Measurements from ENCODE around the gene ANGPTL4. TPM values are rescaled to one million over a fixed set of nuclear protein-coding genes. Genes with fewer than 3 reads are reported as not detected.
A peak's percentile ranks its signal among the peaks of the same experiment; 100 is the strongest.

Gene ANGPTL4
- total RNA-seq, 1 donor from 2014 or later: 13.2 TPM

DNA sequence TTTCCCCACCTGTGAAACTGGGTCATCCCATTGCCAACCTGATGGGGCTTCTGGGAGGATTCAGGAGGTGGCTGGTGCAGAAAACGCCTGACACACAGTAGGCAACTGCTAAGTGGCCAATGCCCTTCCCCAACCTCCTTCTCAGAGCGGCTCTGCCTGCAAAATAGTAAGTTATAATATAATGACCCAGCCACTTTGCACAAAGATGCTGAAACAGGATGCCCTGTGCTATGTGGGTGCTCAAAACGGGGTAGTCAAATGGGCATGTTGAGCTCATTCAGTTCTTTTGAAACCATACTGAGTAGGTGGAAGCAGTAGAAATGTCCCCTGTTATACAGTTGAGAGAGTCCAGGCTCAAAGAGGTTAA, 49.7 kb downstream of the ANGPTL4 start:
- no peak for DNase-seq (ENCODE audit: low spot score)

DNA sequence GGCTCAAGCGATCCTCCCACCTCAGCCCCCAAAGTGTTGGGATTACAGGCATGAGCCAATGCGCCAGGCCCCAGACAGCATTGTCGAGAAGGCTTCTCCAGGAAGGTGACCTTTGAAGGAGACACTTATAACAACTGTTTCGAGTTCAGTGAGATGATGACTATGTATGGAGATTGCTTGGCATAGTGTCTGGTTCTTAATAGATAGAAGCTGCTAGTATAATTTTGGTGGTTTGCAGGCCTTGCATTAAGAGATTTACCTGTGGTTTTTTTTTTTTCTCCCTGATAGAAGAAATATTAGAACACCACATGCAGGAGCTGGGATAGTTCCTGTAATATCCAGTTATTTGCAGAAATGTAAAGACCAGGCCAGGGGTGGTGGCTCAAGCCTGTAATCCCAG, 52.8 kb downstream of the ANGPTL4 start:
- DNase-seq (ENCODE audit: low spot score): no peak

DNA sequence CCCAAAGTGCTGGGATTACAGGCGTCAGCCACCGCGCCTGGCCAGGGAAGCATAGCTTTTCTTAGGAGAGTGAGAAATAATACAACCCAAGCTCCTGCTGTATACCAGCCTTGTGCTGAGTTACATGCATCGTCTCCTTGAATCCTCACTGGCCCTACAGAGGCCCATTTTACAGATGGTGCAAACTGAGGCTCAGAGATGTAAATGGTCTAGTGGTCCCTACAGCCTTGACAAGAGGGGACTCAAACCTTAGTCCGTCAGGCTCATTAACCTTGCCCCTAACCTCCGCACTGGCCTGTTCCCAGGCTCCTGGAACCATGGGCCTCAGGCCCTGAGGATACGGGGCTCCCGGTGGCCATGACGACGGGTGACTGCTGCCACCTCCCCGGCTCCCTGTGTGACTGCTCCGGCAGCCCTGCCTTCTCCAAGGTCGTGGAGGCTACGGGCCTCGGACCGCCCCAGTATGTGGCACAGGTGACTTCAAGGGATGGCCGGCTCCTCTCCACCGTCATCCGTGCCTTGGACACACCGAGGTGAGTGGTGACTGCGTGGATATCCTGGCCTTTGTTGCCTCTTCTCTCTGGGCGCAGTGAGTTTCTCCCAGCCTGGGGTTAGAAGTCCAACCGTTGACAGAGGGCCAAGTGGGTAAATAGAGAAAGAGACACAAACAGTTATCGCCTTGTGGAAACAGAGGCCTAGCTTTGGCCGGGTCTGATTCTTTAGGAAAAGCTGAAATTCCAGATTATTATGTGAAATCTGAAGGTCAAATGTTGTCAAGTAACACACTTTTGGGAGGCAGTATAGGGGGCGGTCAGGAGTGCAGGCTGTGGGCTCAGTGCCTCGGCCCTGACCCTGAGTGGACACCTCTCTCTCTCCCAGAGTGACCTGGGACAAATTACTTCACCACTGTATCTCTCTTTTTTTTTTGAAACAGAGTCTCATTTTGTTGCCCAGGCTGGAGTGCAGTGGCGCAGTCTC, 57.8 kb downstream of the ANGPTL4 start:
- DNase-seq (ENCODE audit: low spot score): no peak

DNA sequence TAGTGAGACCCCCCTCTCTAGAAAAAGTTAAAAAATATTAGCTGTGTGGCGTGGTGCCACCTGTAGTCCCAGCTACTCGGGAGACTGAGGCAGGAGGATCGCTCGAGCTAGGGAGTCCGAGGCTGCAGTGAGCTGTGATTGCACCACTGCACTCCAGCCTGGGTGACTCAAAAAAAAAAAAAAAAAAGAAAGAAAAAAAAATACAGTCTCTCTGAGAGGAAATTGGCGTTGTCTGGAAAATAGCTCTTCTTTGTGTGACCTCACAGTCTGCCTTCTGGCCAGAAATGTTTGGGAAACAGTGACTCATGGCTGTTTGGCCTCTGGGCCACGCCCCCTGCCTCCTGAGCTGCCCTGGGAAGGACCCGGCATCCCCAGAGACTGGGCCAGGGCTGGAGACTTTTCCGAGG, 59.9 kb downstream of the ANGPTL4 start:
- peak; percentile 90 for DNase-seq (ENCODE audit: low spot score)

Other genes starting within 250 kb of the ANGPTL4 start
- gene FBN3, start 214.6 kb upstream of the ANGPTL4 start, total RNA-seq: not detected
- 49.8 TPM for gene CERS4, start 154.8 kb upstream of the ANGPTL4 start, total RNA-seq
- gene CD320, start 55.8 kb upstream of the ANGPTL4 start, total RNA-seq: 24.3 TPM
- gene NDUFA7, start 42.8 kb upstream of the ANGPTL4 start, total RNA-seq: 53.0 TPM
- gene RPS28, start 42.7 kb upstream of the ANGPTL4 start, total RNA-seq: 1,953 TPM
- 12.8 TPM for gene KANK3, start 20.9 kb upstream of the ANGPTL4 start, total RNA-seq
- 133 TPM for gene RAB11B, start 26.2 kb downstream of the ANGPTL4 start, total RNA-seq
- 41.3 TPM for gene MARCHF2, start 49.1 kb downstream of the ANGPTL4 start, total RNA-seq
- 205 TPM for gene HNRNPM, start 80.8 kb downstream of the ANGPTL4 start, total RNA-seq
- gene PRAM1, start 138.5 kb downstream of the ANGPTL4 start, total RNA-seq: 1.4 TPM
- gene ZNF414, start 150.0 kb downstream of the ANGPTL4 start, total RNA-seq: 27.0 TPM
- gene MYO1F, start 213.3 kb downstream of the ANGPTL4 start, total RNA-seq: 20.6 TPM
- gene ADAMTS10, start 246.6 kb downstream of the ANGPTL4 start, total RNA-seq: 19.0 TPM

Measured in ureter (tissue), 1 donor.